Measurements from ENCODE around the gene ART3.

ART3 gene

GRCh38 chr4:76074993-76075600, 588 bp downstream of the ART3 start:
- DNase-seq: no peak

DNA sequence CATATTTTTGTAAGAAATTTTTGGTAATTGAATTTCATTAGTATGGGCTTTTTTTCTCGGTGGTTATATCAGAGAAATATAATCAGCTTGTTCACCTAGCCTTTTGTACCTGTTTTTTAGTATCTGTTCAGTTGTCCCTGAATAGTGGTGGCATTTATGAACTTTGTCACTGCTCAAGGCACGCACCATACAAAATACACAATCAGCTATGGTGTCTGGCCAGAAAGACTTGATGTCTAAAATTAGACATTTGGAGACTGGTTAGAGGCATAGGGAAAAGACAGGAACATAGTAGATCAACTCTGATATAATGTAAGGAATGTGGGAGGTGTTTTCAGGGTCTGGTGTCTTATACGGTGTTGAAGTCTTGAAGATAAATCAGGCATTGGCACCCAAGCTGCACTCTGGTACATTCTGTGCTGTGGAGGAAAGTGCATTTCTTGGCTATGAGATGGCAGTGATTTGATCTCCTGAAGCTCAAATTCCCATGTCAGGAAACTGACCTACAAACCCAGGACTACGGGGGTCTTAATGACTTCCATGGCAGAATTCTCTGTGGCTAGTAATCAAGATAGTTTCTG, 3.6 kb downstream of the ART3 start:
- no peak for DNase-seq

DNA sequence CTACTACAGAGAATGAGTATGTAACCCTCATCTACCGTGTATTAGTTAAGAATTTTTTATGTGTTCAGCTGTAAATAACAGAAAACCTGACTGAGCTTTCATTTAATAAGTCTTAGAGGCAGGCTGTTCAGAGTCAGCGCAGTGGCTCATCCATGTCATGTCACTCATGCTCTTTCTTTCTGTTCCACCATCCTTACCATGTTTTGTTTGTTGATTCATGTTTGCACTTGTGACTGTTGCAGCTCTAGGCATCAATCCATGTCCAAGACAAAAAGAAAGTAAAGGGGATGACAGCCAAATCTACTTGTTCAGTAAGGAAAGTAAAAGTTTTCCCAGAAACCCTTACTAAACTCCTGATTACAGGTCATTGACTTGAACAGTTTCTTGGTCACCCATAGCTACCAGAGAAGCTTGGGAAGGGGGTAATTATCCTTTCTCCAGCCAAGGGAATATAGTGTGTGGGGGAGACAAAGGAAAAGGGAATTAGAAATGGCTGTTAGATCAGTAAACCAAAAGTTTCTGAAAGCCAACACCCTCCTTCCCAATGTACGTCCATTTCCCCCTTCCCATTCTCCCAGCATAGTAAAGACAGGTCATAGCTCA, 9.0 kb downstream of the ART3 start:
- DNase-seq: no peak

DNA sequence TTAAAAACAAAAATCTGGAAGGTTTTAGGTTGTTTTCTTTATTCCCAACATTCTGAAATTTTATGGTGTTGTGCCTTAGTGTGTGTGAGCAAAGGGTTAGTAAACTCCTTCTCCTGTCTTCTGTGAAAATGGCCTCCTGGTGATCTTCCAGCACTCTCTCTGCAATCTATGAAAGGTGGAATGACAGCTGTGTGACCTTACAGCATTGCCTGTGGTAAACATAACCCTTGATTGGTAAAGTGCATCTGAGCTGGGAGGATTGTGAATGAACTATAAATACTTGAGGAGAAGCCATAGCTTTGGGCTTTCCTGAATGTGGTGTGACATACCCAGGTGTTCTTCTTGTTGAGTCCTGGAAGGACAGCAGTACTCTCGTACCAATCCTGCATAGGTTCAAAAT, 10.0 kb downstream of the ART3 start:
- no peak for DNase-seq

- DNase-seq: no peak
Observed at GRCh38 chr4:76087007-76087769, 12.7 kb downstream of the ART3 start.

GRCh38 chr4:76088719-76089118, 14.2 kb downstream of the ART3 start:
- no peak for DNase-seq

DNA sequence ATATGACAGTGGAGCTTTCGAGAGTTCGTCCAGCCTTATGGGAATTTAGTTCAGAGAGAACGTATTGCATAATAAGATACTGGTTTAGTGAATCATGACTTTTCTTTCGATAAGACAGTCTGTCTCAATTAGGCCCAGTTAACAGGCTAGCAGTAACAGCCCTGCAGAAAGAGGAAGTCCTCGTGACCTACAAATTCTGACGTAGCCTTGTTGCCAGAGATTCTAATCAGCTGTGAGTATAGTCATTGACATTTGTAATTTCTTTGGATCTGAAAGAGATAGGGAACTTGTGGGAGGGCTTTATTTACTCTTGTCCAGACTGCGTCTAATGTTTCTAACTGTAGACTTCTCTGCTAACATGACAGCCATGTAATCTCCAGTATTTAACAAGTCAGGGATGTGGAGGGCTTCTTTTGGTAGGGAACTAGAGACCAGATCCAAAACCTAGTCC, 15.8 kb downstream of the ART3 start:
- DNase-seq: no peak

- DNase-seq: no peak
Observed at GRCh38 chr4:76091052-76091451, 16.5 kb downstream of the ART3 start.

GRCh38 chr4:76095568-76095967, 21.1 kb downstream of the ART3 start:
- no peak for DNase-seq

GRCh38 chr4:76096076-76096475, 21.6 kb downstream of the ART3 start:
- DNase-seq: no peak

GRCh38 chr4:76105652-76106051, 31.1 kb downstream of the ART3 start:
- no peak for DNase-seq

- no peak for DNase-seq
Observed at GRCh38 chr4:76106442-76106841, 31.9 kb downstream of the ART3 start.

DNA sequence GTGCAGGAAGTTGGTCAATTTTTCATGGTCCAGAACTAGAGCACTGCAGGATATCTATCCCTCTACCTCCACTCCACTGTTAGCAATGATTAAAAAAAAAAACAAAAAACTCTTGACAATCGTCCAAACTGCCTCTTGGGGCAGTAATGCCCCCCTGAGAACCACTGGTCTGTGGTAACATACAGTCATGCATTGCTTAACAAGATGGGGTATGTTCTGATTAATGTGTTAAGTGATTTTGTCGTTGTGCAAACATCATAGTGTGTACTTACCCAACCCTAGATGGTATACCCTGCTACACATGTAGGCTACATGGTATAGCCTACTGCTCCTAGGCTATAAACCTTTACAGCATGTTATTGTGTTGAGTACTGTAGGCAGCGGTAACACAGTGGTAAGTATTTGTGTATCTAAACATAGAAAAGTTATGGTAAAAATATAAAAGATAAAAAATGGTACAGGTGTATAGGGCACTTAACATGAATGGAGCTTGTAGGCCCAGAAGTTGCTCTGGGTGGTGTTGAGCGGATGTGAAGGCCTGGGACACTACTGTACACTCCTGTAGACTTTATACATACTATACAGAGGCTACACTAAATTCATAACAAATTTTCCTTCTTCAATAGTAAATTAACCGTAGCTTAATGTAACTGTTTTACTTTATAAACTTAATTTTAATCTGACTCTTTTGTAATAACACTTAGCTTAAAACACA, 34.1 kb downstream of the ART3 start:
- no peak for DNase-seq

DNA sequence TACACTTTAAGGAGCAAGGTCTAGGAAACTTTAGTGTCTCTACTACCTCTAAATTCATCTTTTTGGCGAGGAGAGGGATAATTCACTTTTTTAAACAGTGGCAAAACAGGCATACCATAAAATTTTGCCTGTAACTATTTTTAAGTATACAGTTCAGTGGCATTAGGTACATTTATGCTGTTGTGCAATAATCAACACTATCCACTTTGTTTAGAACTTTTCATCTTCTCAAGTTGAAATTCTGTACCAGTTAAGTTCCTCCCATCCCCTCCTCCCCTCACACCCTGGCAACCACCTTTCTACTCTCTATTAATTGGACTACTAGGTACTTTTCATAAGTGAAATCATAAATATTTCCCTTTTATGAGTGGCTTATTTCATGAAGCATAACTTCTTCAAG, 42.3 kb downstream of the ART3 start:
- DNase-seq: no peak

DNA sequence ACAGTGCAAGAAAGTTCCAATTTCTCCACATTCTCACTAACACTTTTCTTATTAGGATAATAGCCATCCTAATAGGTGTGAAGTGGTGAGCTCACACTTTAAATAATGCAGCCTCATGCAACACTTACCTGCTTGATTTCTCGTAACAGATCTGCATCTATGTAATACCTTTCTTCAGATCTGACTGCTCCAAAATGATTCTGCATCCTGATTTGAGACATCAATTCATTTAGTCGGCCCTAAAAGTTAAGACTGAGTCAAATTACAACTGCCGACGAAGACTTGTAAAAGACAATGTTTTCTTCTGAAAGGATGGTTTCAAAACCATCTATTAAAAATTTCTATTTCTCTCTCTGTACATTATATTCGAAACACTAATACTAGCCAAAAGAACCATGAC, 43.0 kb downstream of the ART3 start:
- no peak for DNase-seq

DNA sequence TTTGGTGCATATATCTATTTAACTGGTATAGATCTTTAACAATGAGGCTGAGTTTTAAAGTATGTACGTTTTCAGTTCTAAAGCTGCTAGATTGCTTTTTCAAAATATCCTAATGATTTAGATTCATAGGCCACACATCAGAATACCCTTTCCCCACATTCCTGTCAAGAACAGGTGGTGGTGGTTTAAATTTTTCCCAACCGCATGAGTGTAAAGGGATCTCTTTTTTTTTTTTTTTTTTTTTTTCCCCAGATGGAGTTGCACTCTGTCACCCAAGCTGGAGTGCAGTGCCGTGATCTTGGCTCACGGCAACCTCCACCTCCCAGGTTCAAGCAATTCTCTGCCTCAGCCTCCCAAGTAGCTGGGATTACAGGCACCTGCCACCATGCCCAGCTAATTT, 45.7 kb downstream of the ART3 start:
- no peak for DNase-seq

DNA sequence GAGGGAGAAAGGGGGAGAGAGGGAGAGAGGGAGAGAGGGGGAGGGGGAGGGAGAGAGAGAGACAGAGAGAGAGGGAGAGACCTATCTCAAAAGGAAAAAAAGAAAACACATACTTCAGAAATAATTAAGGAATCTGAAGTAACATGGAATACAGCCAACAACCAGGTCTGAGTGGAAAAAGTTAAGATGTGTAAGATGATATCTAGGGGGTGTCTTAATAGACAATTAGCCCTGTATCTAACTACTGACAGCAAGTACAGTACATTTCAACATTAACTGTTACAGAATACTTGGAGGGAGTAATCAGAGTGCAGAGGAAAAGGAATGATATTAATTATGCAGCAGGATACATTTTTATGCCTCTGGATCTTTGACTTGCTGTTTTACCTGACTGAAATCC, 51.3 kb downstream of the ART3 start:
- DNase-seq: no peak

DNA sequence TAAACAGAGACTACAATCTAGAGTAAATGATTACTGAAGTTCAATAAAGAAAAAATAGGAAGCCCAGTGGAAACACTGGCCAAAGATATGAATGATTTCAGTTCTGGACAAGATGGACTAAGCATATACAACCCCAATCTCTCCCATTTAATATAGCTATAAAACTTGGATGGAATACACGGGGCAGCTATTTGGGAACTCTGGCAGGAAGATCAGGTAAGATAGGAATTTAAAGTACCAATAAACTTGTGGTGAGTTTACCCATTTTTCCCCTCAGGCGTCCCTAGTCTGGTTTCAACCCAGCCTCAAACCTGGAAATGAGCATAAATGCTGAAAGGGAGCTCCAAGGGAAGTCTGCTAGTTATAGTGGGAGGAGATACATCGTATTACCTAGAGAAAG, 53.2 kb downstream of the ART3 start:
- DNase-seq: no peak

DNA sequence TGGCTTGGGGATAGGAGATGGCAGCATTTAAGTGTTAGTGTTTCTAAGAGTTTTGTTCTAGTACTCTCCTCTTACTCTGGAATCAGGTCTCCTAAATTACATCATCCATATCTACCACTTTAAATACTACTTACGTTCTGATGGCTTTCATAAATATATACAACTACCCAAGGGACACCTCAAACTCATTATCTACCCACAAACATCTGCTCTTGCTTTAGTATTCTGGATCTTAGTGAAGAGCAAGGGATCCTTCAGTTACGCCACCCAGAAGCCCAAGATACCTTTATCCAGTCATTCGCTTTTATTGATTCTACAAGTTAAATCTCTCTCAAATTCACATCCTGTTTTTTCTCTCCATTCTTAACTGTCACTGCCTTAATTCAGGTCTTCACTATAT, 66.7 kb downstream of the ART3 start:
- no peak for DNase-seq

GRCh38 chr4:76144546-76144945, 70.0 kb downstream of the ART3 start:
- no peak for DNase-seq

- DNase-seq: peak in 2 of 6 experiments; percentile 36 to 52
Observed at GRCh38 chr4:76147454-76148141, 73.1 kb downstream of the ART3 start.

- DNase-seq: peak; percentile 84 to 93 (median 90)
Observed at GRCh38 chr4:76148142-76148865, 73.8 kb downstream of the ART3 start, which contains the start of gene NUP54. NUP54 (minus strand) TSS chr4:76148397; CDS start chr4:76148374, 23 bp downstream.

Data from stimulated activated naive CD4-positive, alpha-beta T cell (primary cell).